CD14-positive monocyte (primary cell): ENCODE measurements around the gene BCL2. TPM values are rescaled to one million over a fixed set of nuclear protein-coding genes. Genes with fewer than 3 reads are reported as not detected.

Experiments
- DNase-seq, 3 donors: peaks; one replicate each; pipeline ENCODE4 v3.0.0-alpha.2; 2011 to 2022
- H2AFZ ChIP-seq: 2 replicates; pipeline ENCODE4 v1.6.0; 2012; ENCODE audit warnings: mild to moderate bottlenecking, low read depth, low read length, inconsistent platforms; ENCODE audit not compliant: insufficient read depth, poor library complexity, severe bottlenecking
- H3K27ac ChIP-seq, 2 donors: 1 replicate in 1 of 2; 2 replicates in 1 of 2; pipeline ENCODE4 v1.5.1; 2012 to 2013; ENCODE audit warnings: low read length in 2 of 2, control low read depth in 1 of 2, inconsistent platforms in 1 of 2, low read depth in 1 of 2, mild to moderate bottlenecking in 1 of 2
- H3K27me3 ChIP-seq, 2 donors: one replicate each; pipeline versions ENCODE4 v1.6.0 to v1.6.1; 2011 to 2013; ENCODE audit warnings: low read length in 2 of 2; ENCODE audit not compliant: control insufficient read depth in 2 of 2, insufficient read depth in 2 of 2
- H3K36me3 ChIP-seq, 2 donors: replicated peaks in 1 of 2; 1 replicate in 1 of 2; 2 replicates in 1 of 2; pipeline versions ENCODE4 v1.5.1 to v1.6.1; 2012 to 2013; ENCODE audit warnings: low read length in 2 of 2, control low read depth in 1 of 2, inconsistent platforms in 1 of 2, mild to moderate bottlenecking in 1 of 2; ENCODE audit not compliant: insufficient read depth in 2 of 2, control insufficient read depth in 1 of 2
- H3K4me1 ChIP-seq, 2 donors: 1 replicate in 1 of 2; 2 replicates in 1 of 2; pipeline versions ENCODE4 v1.5.1 to v1.6.1; 2012 to 2013; ENCODE audit warnings: low read length in 2 of 2, control low read depth in 1 of 2, inconsistent platforms in 1 of 2, mild to moderate bottlenecking in 1 of 2, moderate library complexity in 1 of 2; ENCODE audit not compliant: insufficient read depth in 2 of 2, control insufficient read depth in 1 of 2
- H3K4me2 ChIP-seq: replicated peaks from 2 replicates; pipeline ENCODE3; 2012; ENCODE audit warnings: low read length, moderate library complexity, mild to moderate bottlenecking; ENCODE audit not compliant: poor library complexity, severe bottlenecking; ENCODE audit errors: extremely low read depth
- H3K4me3 ChIP-seq, 3 experiments: fragments of 200-600 bp in 1 of 3; sonication (generic) in 1 of 3; replicated peaks in 1 of 3; 1 replicate in 2 of 3; 2 replicates in 1 of 3; pipeline ENCODE4 v1.5.1; 2011 to 2013; ENCODE audit warnings: low read length in 3 of 3, mild to moderate bottlenecking in 3 of 3, control low read depth in 2 of 3, low read depth in 2 of 3, inconsistent platforms in 1 of 3, moderate library complexity in 1 of 3
- H3K79me2 ChIP-seq: 2 replicates; pipeline ENCODE4 v1.6.0; 2012; ENCODE audit warnings: mild to moderate bottlenecking, control low read depth, inconsistent platforms, low read length, moderate library complexity; ENCODE audit not compliant: insufficient read depth
- H3K9ac ChIP-seq: 2 replicates; pipeline ENCODE4 v1.6.0; 2017; ENCODE audit warnings: low read length, mild to moderate bottlenecking; ENCODE audit not compliant: insufficient read depth, poor library complexity, severe bottlenecking
- H3K9me3 ChIP-seq, 2 donors: replicated peaks in 1 of 2; 1 replicate in 1 of 2; 2 replicates in 1 of 2; pipeline versions ENCODE4 v1.5.1 to v1.6.1; 2012 to 2013; ENCODE audit warnings: low read length in 2 of 2, control low read depth in 1 of 2; ENCODE audit not compliant: control insufficient read depth in 1 of 2, insufficient read depth in 1 of 2
- H4K20me1 ChIP-seq: 2 replicates; pipeline ENCODE4 v1.6.0; 2012; ENCODE audit warnings: mild to moderate bottlenecking, low read length, control low read depth, moderate library complexity; ENCODE audit not compliant: insufficient read depth
- H3K27ac Mint-ChIP-seq, 7 donors: one replicate each; pipeline ENCODE4 v1.8.0; 2020; ENCODE audit warnings: mild to moderate bottlenecking in 7 of 7, mixed read lengths in 7 of 7, moderate library complexity in 6 of 7, inconsistent platforms in 2 of 7
- H3K27me3 Mint-ChIP-seq, 3 donors: one replicate each; pipeline ENCODE4 v1.8.0; 2021 to 2022; ENCODE audit warnings: low read depth in 3 of 3, mild to moderate bottlenecking in 3 of 3, mixed read lengths in 3 of 3, moderate library complexity in 3 of 3, inconsistent platforms in 1 of 3
- H3K36me3 Mint-ChIP-seq, 2 donors: one replicate each; pipeline ENCODE4 v1.8.0; 2020; ENCODE audit warnings: mixed read lengths in 2 of 2, inconsistent platforms in 1 of 2, mild to moderate bottlenecking in 1 of 2
- H3K4me1 Mint-ChIP-seq: one replicate; pipeline ENCODE4 v1.8.0; 2020; ENCODE audit warnings: mild to moderate bottlenecking, mixed read lengths
- H3K4me3 Mint-ChIP-seq, 2 donors: one replicate each; pipeline ENCODE4 v1.8.0; 2020; ENCODE audit warnings: mild to moderate bottlenecking in 2 of 2, mixed read lengths in 2 of 2, moderate library complexity in 1 of 2
- H3K9me3 Mint-ChIP-seq, 7 donors: one replicate each; pipeline ENCODE4 v1.8.0; 2020 to 2022; ENCODE audit warnings: mixed read lengths in 7 of 7, mild to moderate bottlenecking in 6 of 7, moderate library complexity in 6 of 7, inconsistent platforms in 2 of 7
- WGBS: methylation state at CpG from one replicate; pipeline ENCODE4 v1.1.5; 2013; ENCODE audit warnings: missing lambda C conversion rate; ENCODE audit not compliant: insufficient coverage; 5-methylcytosine and 5-hydroxymethylcytosine counted together
- intact Hi-C, 2 donors: fragments of 100-400 bp; cut with micrococcal nuclease; formaldehyde crosslinking; loops; one replicate each; pipeline versions ENCODE4 v1.15.0 to v1.15.1; 2023
- polyA plus RNA-seq, 3 donors: library from polyadenylated mRNA; depleted of rRNA in 1 of 3; unstranded in 2 of 3; stranded (reverse) in 1 of 3; fragments of 300-500 nt in 2 of 3; fragments of >200 nt in 1 of 3; fragmentation: Illumina TruSeq in 2 of 3; gene quantifications; 1 replicate in 2 of 3; 2 replicates in 1 of 3; pipeline ENCODE4 v1.2.3, GENCODE V29; 2012 to 2021
- TF ChIP-seq, protein P1 (sequence below): fragments of 200-600 bp; IDR thresholded peaks from one replicate; pipeline ENCODE4 v1.8.0; 2022; ENCODE audit warnings: antibody characterized with exemption, mild to moderate bottlenecking

BCL2 gene
- polyA plus RNA-seq, 3 donors, result 0.58 to 2.5 (median 1.1) TPM

DNA sequence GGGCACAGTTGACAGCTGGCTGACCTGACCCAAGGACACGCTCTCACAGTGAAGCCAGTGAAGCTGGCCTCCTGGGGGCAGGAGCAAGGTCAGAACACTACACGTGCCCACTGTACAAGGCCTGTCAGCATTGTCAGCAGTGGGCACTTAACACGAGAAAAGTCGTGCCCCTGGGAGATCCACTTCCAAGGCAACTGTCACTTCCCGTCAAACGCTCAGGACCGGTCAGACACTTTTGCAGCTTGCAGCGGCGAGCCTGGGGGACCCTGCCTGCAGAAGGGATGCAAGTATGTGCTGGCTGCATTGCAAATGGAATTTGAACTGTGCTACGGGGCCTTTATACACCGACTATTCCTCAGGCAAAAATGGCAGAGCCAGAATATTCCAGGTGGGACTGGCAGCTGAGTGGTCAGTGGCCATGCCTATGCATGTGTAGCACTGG, 176.2 kb downstream of the BCL2 start:
- Histone ChIP-seq H3K4me2 (peak overlapping the region; percentile 67), H4K20me1 (no peaks in the 10 kb centered on the region), H3K9ac (no peak overlapping the region), H3K4me1 (peaks cover 39 to 40% of the 10 kb centered on the region in 2 donors), H3K27me3 (no peaks in the 10 kb centered on the region), H3K4me3 (peak overlapping the region in 1 of 3 experiments; percentile 59), H2AFZ (peak overlapping the region; percentile 61), H3K36me3 (no peaks in the 10 kb centered on the region), H3K9me3 (no peaks in the 10 kb centered on the region), H3K79me2 (peaks cover 5% of the 10 kb centered on the region), H3K27ac (no peak overlapping the region)
- intact Hi-C loops, result no loop called here
- 65% methylated on average over 11 of the region's 11 CpGs for WGBS
- peak overlapping the region in 3 of 7 donors; percentile 46 to 68 (median 52) for H3K27ac Mint-ChIP-seq
- TF ChIP-seq, protein P1, sequence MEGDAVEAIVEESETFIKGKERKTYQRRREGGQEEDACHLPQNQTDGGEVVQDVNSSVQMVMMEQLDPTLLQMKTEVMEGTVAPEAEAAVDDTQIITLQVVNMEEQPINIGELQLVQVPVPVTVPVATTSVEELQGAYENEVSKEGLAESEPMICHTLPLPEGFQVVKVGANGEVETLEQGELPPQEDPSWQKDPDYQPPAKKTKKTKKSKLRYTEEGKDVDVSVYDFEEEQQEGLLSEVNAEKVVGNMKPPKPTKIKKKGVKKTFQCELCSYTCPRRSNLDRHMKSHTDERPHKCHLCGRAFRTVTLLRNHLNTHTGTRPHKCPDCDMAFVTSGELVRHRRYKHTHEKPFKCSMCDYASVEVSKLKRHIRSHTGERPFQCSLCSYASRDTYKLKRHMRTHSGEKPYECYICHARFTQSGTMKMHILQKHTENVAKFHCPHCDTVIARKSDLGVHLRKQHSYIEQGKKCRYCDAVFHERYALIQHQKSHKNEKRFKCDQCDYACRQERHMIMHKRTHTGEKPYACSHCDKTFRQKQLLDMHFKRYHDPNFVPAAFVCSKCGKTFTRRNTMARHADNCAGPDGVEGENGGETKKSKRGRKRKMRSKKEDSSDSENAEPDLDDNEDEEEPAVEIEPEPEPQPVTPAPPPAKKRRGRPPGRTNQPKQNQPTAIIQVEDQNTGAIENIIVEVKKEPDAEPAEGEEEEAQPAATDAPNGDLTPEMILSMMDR, result no peak
- H3K9me3 Mint-ChIP-seq, result no peaks in the 10 kb centered on the region
- H3K4me1 Mint-ChIP-seq, result peaks cover 49% of the 10 kb centered on the region
- no peak for DNase-seq
- peaks cover 0 to 3% (median 0%) of the 10 kb centered on the region in 3 donors for H3K27me3 Mint-ChIP-seq
- peaks cover 0 to 4% of the 10 kb centered on the region in 2 donors for H3K36me3 Mint-ChIP-seq
- H3K4me3 Mint-ChIP-seq, result peak overlapping the region; percentile 71 to 90

DNA sequence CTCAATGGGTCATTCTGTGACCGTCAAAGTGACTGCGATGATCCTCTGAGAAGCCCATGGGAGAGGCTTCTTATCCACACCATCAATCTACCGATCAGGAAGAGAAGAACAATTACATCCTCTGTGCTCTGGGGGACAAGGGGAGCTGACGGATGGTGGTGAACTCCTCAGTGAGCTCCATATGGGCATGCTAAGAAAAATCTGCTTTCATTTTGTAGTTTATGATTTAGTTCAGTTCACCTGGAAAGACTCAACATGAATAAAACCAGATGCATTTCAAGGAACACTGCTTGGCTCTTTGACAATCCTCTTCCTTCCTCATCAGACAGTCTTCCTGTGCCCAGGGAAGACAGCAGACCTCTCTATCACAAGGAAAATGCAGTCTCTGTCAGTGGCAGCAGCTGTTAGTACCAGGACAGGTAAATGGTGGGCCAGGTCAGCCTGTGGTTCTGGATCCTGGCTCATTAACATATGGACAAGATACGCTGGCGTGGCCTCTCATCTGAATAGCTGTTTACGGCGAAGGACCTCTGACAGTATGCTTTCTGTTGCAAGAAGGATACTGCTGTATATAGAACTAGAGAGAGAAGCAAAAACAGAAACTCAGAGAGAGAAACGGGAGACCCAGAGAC, 176.9 kb downstream of the BCL2 start:
- Mint-ChIP-seq H3K9me3 (no peaks in the 10 kb centered on the region), H3K4me1 (peaks cover 55% of the 10 kb centered on the region), H3K27ac (peak overlapping the region; percentile 15 to 68 (median 46)), H3K4me3 (peak overlapping the region; percentile 71 to 90), H3K27me3 (peaks cover 0 to 6% (median 0%) of the 10 kb centered on the region in 3 donors), H3K36me3 (peaks cover 0 to 4% of the 10 kb centered on the region in 2 donors)
- H2AFZ ChIP-seq, result peak overlapping the region; percentile 61
- H3K27ac ChIP-seq, result no peak overlapping the region
- DNase-seq, result peak in 1 of 3 donors; percentile 10
- no peaks in the 10 kb centered on the region for H4K20me1 ChIP-seq
- H3K9ac ChIP-seq, result no peak overlapping the region
- peak overlapping the region; percentile 67 for H3K4me2 ChIP-seq
- intact Hi-C loops, result no loop called here
- TF ChIP-seq, protein P1, result no peak
- peaks cover 46% of the 10 kb centered on the region in 2 donors for H3K4me1 ChIP-seq
- H3K9me3 ChIP-seq, result no peaks in the 10 kb centered on the region
- H3K27me3 ChIP-seq, result no peaks in the 10 kb centered on the region
- H3K4me3 ChIP-seq, result peak overlapping the region in 2 of 3 experiments; percentile 20 to 59
- WGBS, result 2% methylated on average over 5 of the region's 9 CpGs
- H3K36me3 ChIP-seq, result no peaks in the 10 kb centered on the region
- peaks cover 5% of the 10 kb centered on the region for H3K79me2 ChIP-seq
